K562 (cell line): ENCODE data around the gene PSMD11. TPM values are rescaled to one million over a fixed set of nuclear protein-coding genes. Genes with fewer than 3 reads are reported as not detected.

ENCODE experiments used
- ATAC-seq: fragments of 200-7000 bp; cut with Tn5 transposase; 3 replicates; pipeline ENCODE4 v1.9.1; 2020; ENCODE audit warnings: moderate library complexity
- BruUV-seq: library from RNA; stranded (reverse); fragments of 400-500 nt; replicated peaks from 2 replicates; lab custom pipeline; 2021; lab: Mats Ljungman, UMichigan
- CTCF ChIA-PET: fragments of 300-600 bp; formaldehyde crosslinking; extraction: SDS; loops from one replicate; lab custom pipeline; 2021; ENCODE audit warnings: low intra/inter-chr PET ratio; lab: Yijun Ruan, JAX
- POLR2A ChIA-PET: fragments of 300-600, 350-650 bp; sonication (Branson Sonifier 250); formaldehyde crosslinking; extraction: SDS; loops from one replicate; lab custom pipeline; 2021; ENCODE audit warnings: antibody characterized with exemption, inconsistent platforms; lab: Yijun Ruan, JAX
- DNase-seq, 4 experiments: peaks; one replicate each; pipeline versions ENCODE4 v3.0.0 to v3.0.0-alpha.2; 2011 to 2018; ENCODE audit warnings: low spot score in 3 of 4, mixed read lengths in 3 of 4; ENCODE audit errors: extremely low read depth in 1 of 4
- FAIRE-seq: peaks from 2 replicates; lab custom pipeline; 2011; peaks lifted over from hg19 to GRCh38; lab: Jason Lieb, UNC
- H2AFZ ChIP-seq: 2 replicates; pipeline ENCODE4 v1.6.0; 2011; ENCODE audit warnings: low read depth, low read length, control low read depth, inconsistent platforms
- H3K27ac ChIP-seq: fragments of 200-600 bp; 3 replicates; pipeline ENCODE4 v1.8.0; 2011; ENCODE audit warnings: low read depth, mild to moderate bottlenecking, control low read depth, inconsistent platforms, low read length, moderate library complexity, mixed read lengths; ENCODE audit errors: extremely low read depth
- H3K27me3 ChIP-seq, 2 experiments: fragments of 300-600 bp in 1 of 2; 2 replicates in 1 of 2; 3 replicates in 1 of 2; pipeline versions ENCODE4 v1.6.0 to v1.8.0; 2011; ENCODE audit warnings: inconsistent platforms in 2 of 2, low read length in 2 of 2, mild to moderate bottlenecking in 1 of 2, mixed read lengths in 1 of 2, moderate library complexity in 1 of 2; ENCODE audit not compliant: control insufficient read depth in 2 of 2, insufficient read depth in 2 of 2
- H3K36me3 ChIP-seq: fragments of 300-600 bp; 3 replicates; pipeline ENCODE4 v1.8.0; 2011; ENCODE audit warnings: mild to moderate bottlenecking, low read length, inconsistent platforms; ENCODE audit not compliant: control insufficient read depth, insufficient read depth
- H3K4me1 ChIP-seq, 2 experiments: fragments of 200-600 bp in 1 of 2; replicated peaks in 1 of 2; 2 replicates in 1 of 2; 3 replicates in 1 of 2; pipeline versions ENCODE4 v1.5.1 to v1.8.0; 2011; ENCODE audit warnings: inconsistent platforms in 2 of 2, low read length in 2 of 2, mild to moderate bottlenecking in 1 of 2, mixed read lengths in 1 of 2, moderate library complexity in 1 of 2; ENCODE audit not compliant: control insufficient read depth in 2 of 2, insufficient read depth in 2 of 2
- H3K4me2 ChIP-seq: 2 replicates; pipeline ENCODE4 v1.6.1; 2011; ENCODE audit warnings: low read length, control low read depth, inconsistent platforms, mixed read lengths; ENCODE audit not compliant: insufficient read depth
- H3K4me3 ChIP-seq: fragments of 200-600 bp; sonication (generic), shearing (Covaris generic); 2 replicates; pipeline ENCODE4 v1.5.1; 2016; ENCODE audit warnings: control low read depth, inconsistent platforms
- H3K79me2 ChIP-seq: fragments of 200-600 bp; 3 replicates; pipeline ENCODE4 v1.8.0; 2011; ENCODE audit warnings: low read length, inconsistent platforms; ENCODE audit not compliant: control insufficient read depth, insufficient read depth
- H3K9ac ChIP-seq, 2 experiments: 2 replicates each; pipeline versions ENCODE4 v1.6.0 to v1.6.1; 2011; ENCODE audit warnings: low read depth in 2 of 2, low read length in 2 of 2, control low read depth in 1 of 2, inconsistent platforms in 1 of 2, mild to moderate bottlenecking in 1 of 2, mixed read lengths in 1 of 2; ENCODE audit not compliant: insufficient read depth in 1 of 2
- H3K9me1 ChIP-seq: one replicate; pipeline ENCODE4 v1.6.0; 2011; ENCODE audit warnings: inconsistent platforms, mild to moderate bottlenecking, low read length, moderate library complexity; ENCODE audit not compliant: control insufficient read depth, insufficient read depth
- H3K9me3 ChIP-seq: replicated peaks from 2 replicates; pipeline ENCODE4 v1.5.1; 2011; ENCODE audit warnings: low read depth, low read length, inconsistent platforms; ENCODE audit not compliant: control insufficient read depth, insufficient read depth
- H4K20me1 ChIP-seq: replicated peaks from 2 replicates; pipeline ENCODE4 v1.6.1; 2011; ENCODE audit warnings: low read length, inconsistent platforms, mixed read lengths; ENCODE audit not compliant: control insufficient read depth, insufficient read depth
- DACH1 ChIP-seq: fragments of 450-650 bp; IDR thresholded peaks from 2 replicates; pipeline ENCODE4 v1.6.1; 2018; ENCODE audit not compliant: partially characterized antibody
- IRF1 ChIP-seq: sonication (generic); formaldehyde crosslinking; IDR thresholded peaks from 2 replicates; pipeline ENCODE4 v1.8.0; 2022; ENCODE audit warnings: missing genetic modification reagents, mild to moderate bottlenecking, borderline replicate concordance
- RBM22 ChIP-seq: fragments of 200-400 bp; formaldehyde crosslinking; IDR thresholded peaks from 2 replicates; pipeline ENCODE4 v1.6.1; 2018; ENCODE audit warnings: low read length, low read depth; ENCODE audit not compliant: poor library complexity, severe bottlenecking
- SREBF2 ChIP-seq: sonication (generic); formaldehyde crosslinking; IDR thresholded peaks from 2 replicates; pipeline ENCODE4 v1.4.0; 2020; ENCODE audit warnings: mild to moderate bottlenecking, missing genetic modification reagents
- TRIM24 ChIP-seq, 2 experiments: fragments of 450-650 bp; IDR thresholded peaks; 2 replicates each; pipeline ENCODE4 v1.6.1; 2016
- ZFPM2 ChIP-seq: fragments of 250-450 bp; sonication (Bioruptor Pico); IDR thresholded peaks from 2 replicates; pipeline ENCODE4 v1.5.1; 2022; ENCODE audit warnings: mild to moderate bottlenecking
- ZNF780A ChIP-seq: fragments of 250-450 bp; sonication (Bioruptor Pico); IDR thresholded peaks from 2 replicates; pipeline ENCODE4 v1.5.0; 2021; ENCODE audit warnings: mild to moderate bottlenecking
- WGBS: fragments of 100-300 bp; shearing (Covaris generic); methylation state at CpG from one replicate; pipeline ENCODE4 v1.1.6; 2016; ENCODE audit warnings: low coverage, mixed read lengths; ENCODE audit not compliant: insufficient coverage; ENCODE audit errors: missing lambda C conversion rate; 5-methylcytosine and 5-hydroxymethylcytosine counted together
- in situ Hi-C: fragments of 300-500 bp; cut with MboI; formaldehyde crosslinking; loops from 4 replicates; pipeline ENCODE4 v1.15.0; 2018; ENCODE audit warnings: inconsistent platforms, mixed read lengths
- intact Hi-C: fragments of 100-400 bp; cut with micrococcal nuclease; formaldehyde crosslinking; loops from 2 replicates; pipeline ENCODE4 v1.14.2; 2022
- polyA plus RNA-seq, 8 experiments: library from polyadenylated mRNA; depleted of rRNA in 4 of 8; stranded (reverse) in 5 of 8; unstranded in 3 of 8; fragments of >200 nt; fragmentation: Nextera tagmentation in 2 of 8; fragmentation: Illumina TruSeq in 1 of 8; extraction: Ambion mirVana in 2 of 8; extraction: Trizol in 1 of 8; gene quantifications; 2 replicates each; pipeline versions ENCODE4 v1.2.1 to v1.2.3, GENCODE V29; 2011 to 2014; ENCODE audit warnings: inconsistent platforms in 1 of 8, missing spikeins in 1 of 8
- total RNA-seq, 7 experiments: library from RNA; depleted of rRNA in 6 of 7; stranded (reverse); fragments of >200 nt in 6 of 7; fragmentation: Illumina TruSeq in 2 of 7; extraction: Trizol in 2 of 7; gene quantifications; 2 replicates each; pipeline versions ENCODE4 v1.2.1 to v1.2.3, GENCODE V29; 2011 to 2021; ENCODE audit warnings: low replicate concordance in 1 of 7

Gene PSMD11
- total and polyA plus RNA-seq, 9 of the 15 experiments (the other 6 are each of a cell fraction or from before 2014, with no cell fraction given), result 104 to 378 (median 158) TPM

GRCh38 chr17:32492264-32492589 is 47.9 kb downstream of the PSMD11 start:
- no peak for FAIRE-seq
- no peak for DNase-seq
- H3K9me3 ChIP-seq, result no peaks in the 10 kb centered on the region
- peaks cover 17% of the 10 kb centered on the region; the same call in 2 of the 3 replicates for H3K79me2 ChIP-seq
- no TSS peak for BruUV-seq
- H3K4me3 ChIP-seq, result no peak overlapping the region
- H2AFZ ChIP-seq, result 0 out of 2 replicates have a peak overlapping the region, but pooled peaks have one; percentile 29
- WGBS, result 69% methylated on average over 4 of the region's 4 CpGs
- no peaks in the 10 kb centered on the region for H3K27me3 ChIP-seq
- peaks cover 7 to 38% of the 10 kb centered on the region in 2 experiments; a peak in 4 of 5 replicates for H3K4me1 ChIP-seq
- POLR2A ChIA-PET, result interaction anchor here (0.5 kb wide), 1 partner anchor 132 kb away, joined by 6 read pairs; no protein-coding TSS in a partner anchor
- H3K9me1 ChIP-seq, result no peaks in the 10 kb centered on the region
- intact Hi-C loops (no loop called here), in situ Hi-C loops (no loop called here)
- ATAC-seq, result no peak
- H3K9ac ChIP-seq, result peak overlapping the region in 1 of 2 experiments; percentile 80; a peak in 2 of 4 replicates
- H3K4me2 ChIP-seq, result no peak overlapping the region
- peaks cover 35% of the 10 kb centered on the region; the same call in 2 of the 3 replicates for H3K36me3 ChIP-seq
- TF ChIP-seq ZNF780A, result no peak
- TF ChIP-seq SREBF2 (CRISPR knock-in tag), result no peak
- TF ChIP-seq RBM22, result no peak
- TF ChIP-seq IRF1 (CRISPR knock-in tag), result no peak
- no peak for TF ChIP-seq DACH1
- TF ChIP-seq ZFPM2 (CRISPR knock-in tag), result no peak
- no peak for TF ChIP-seq TRIM24 (IDR thresholded peaks at IDR 0.05)
- peak overlapping the region; percentile 14; the same call in 1 of the 3 replicates for H3K27ac ChIP-seq
- CTCF ChIA-PET, result no interaction called here
- H4K20me1 ChIP-seq, result 0 out of 2 replicates have a peak, but pooled peaks cover 2% of the 10 kb centered on the region
